PFSK-1 (cell line): ENCODE results near the gene TMEM250.

Experiments
- POLR2AphosphoS5 ChIP-seq: IDR thresholded peaks from 2 replicates; pipeline ENCODE4 v1.6.1; 2012; ENCODE audit warnings: low read depth, mild to moderate bottlenecking, control low read depth, low read length, moderate library complexity
- TF ChIP-seq, protein P1 (sequence below), 2 experiments: IDR thresholded peaks; 2 replicates each; pipeline versions ENCODE4 v1.6.1 to v1.8.0; 2011 to 2012; ENCODE audit warnings: low read depth in 2 of 2, low read length in 2 of 2, control low read depth in 1 of 2, inconsistent platforms in 1 of 2, mild to moderate bottlenecking in 1 of 2, moderate library complexity in 1 of 2; ENCODE audit not compliant: insufficient read depth in 1 of 2

GRCh38 chr9:136093346-136093986 lies 25.2 kb downstream of the TMEM250 start:
- no peak for TF ChIP-seq POLR2AphosphoS5
- TF ChIP-seq, protein P1, sequence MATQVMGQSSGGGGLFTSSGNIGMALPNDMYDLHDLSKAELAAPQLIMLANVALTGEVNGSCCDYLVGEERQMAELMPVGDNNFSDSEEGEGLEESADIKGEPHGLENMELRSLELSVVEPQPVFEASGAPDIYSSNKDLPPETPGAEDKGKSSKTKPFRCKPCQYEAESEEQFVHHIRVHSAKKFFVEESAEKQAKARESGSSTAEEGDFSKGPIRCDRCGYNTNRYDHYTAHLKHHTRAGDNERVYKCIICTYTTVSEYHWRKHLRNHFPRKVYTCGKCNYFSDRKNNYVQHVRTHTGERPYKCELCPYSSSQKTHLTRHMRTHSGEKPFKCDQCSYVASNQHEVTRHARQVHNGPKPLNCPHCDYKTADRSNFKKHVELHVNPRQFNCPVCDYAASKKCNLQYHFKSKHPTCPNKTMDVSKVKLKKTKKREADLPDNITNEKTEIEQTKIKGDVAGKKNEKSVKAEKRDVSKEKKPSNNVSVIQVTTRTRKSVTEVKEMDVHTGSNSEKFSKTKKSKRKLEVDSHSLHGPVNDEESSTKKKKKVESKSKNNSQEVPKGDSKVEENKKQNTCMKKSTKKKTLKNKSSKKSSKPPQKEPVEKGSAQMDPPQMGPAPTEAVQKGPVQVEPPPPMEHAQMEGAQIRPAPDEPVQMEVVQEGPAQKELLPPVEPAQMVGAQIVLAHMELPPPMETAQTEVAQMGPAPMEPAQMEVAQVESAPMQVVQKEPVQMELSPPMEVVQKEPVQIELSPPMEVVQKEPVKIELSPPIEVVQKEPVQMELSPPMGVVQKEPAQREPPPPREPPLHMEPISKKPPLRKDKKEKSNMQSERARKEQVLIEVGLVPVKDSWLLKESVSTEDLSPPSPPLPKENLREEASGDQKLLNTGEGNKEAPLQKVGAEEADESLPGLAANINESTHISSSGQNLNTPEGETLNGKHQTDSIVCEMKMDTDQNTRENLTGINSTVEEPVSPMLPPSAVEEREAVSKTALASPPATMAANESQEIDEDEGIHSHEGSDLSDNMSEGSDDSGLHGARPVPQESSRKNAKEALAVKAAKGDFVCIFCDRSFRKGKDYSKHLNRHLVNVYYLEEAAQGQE (IDR thresholded peaks at IDR 0.05; ENCODE audit: insufficient read depth in 1 of 2, low read depth in 2 of 2, low read length in 2 of 2): no peak
